ENCODE data around the gene KIF1A.

The KIF1A gene

DNA sequence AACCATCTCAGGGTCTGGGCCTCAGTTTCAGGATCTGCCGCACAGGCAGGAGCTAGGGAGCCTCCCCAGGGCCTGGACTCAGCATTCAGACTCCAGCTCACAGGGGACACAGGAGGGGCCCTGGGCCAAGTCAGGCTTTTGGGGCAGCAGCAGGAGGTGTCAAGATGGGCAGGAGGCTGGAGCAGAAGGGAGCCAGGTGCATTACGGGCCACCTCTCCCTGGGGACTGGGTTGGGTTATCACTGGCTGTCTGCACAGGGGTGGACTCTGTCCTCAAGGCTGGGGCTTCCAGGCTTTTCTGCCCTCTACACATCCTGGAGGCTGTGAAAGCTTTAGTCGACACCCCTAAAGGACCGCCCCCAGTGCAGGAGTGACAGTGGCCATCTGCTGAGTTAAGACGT, 108.3 kb downstream of the KIF1A start:
- no peaks in the 10 kb centered on the region for H3K27me3 ChIP-seq (ENCODE audit: insufficient read depth, low read length)
- no peak overlapping the region for H3K4me3 ChIP-seq (ENCODE audit: low read length)
- H3K4me1 ChIP-seq (ENCODE audit: insufficient read depth, low read length) = no peaks in the 10 kb centered on the region
- no peak overlapping the region for H3K9ac ChIP-seq (ENCODE audit: low read depth, low read length)
- WGBS = 90% methylated on average over 5 of the region's 5 CpGs
- no peak overlapping the region for H3K27ac ChIP-seq (ENCODE audit: low read depth, low read length)
- no peaks in the 10 kb centered on the region for H3K9me3 ChIP-seq (ENCODE audit: insufficient read depth, low read depth, low read length)
- peaks cover 1% of the 10 kb centered on the region; the same call in 1 of the 2 replicates for H3K36me3 ChIP-seq (ENCODE audit: insufficient read depth, low read length)

DNA sequence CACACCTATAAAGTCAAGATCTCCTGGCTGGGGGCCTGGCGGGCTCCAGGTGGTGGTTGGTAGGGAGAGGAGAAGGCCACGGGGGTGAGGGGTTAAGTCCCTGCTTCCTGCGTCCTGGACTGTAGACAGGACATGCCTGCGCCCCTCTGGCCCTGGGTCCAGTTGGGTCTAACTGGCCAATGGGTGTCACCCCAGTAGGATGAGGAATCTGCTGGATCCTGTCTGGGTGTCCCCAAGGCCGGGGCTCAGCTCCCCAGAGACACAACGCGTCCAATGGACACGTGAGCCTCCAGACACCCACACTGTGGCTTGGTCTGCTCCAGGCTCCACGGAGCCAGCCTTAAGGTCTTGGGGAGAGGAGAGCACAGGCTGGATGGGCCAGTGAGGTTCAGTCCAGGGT, 108.7 kb downstream of the KIF1A start:
- H3K27me3 ChIP-seq (ENCODE audit: insufficient read depth, low read length) = no peaks in the 10 kb centered on the region
- no peak overlapping the region for H3K27ac ChIP-seq (ENCODE audit: low read depth, low read length)
- no peaks in the 10 kb centered on the region for H3K9me3 ChIP-seq (ENCODE audit: insufficient read depth, low read depth, low read length)
- no peaks in the 10 kb centered on the region; the same call in 1 of the 2 replicates for H3K36me3 ChIP-seq (ENCODE audit: insufficient read depth, low read length)
- WGBS = 98% methylated on average over 9 of the region's 9 CpGs
- no peak overlapping the region for H3K4me3 ChIP-seq (ENCODE audit: low read length)
- H3K9ac ChIP-seq (ENCODE audit: low read depth, low read length) = no peak overlapping the region
- no peaks in the 10 kb centered on the region for H3K4me1 ChIP-seq (ENCODE audit: insufficient read depth, low read length)

DNA sequence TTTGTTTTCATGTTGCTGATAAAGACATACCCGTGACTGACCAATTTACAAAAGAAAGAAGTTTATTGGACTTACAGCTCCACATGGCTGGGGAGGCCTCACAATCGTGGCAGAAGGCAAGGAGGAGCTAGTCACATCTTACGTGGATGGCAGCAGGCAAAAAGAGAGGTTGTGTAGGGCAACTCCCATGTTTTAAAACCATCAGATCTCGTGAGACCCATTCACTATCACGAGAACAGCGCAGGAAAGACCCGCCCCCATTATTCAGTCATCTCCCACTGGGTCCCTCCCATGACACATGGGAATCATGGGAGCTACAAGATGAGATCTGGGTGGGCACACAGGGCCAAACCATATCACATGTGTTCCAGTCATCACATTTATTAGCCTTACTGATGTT, 111.6 kb downstream of the KIF1A start:
- H3K4me1 ChIP-seq (ENCODE audit: insufficient read depth, low read length) = no peaks in the 10 kb centered on the region
- H3K27me3 ChIP-seq (ENCODE audit: insufficient read depth, low read length) = no peaks in the 10 kb centered on the region
- H3K27ac ChIP-seq (ENCODE audit: low read depth, low read length) = no peak overlapping the region
- H3K36me3 ChIP-seq (ENCODE audit: insufficient read depth, low read length) = no peaks in the 10 kb centered on the region
- H3K4me3 ChIP-seq (ENCODE audit: low read length) = no peak overlapping the region
- H3K9ac ChIP-seq (ENCODE audit: low read depth, low read length) = no peak overlapping the region
- WGBS = 80% methylated on average over 7 of the region's 7 CpGs
- no peaks in the 10 kb centered on the region for H3K9me3 ChIP-seq (ENCODE audit: insufficient read depth, low read depth, low read length)

- Histone ChIP-seq H3K27ac (ENCODE audit: low read depth, low read length) (no peak overlapping the region), H3K4me3 (ENCODE audit: low read length) (no peak overlapping the region), H3K9ac (ENCODE audit: low read depth, low read length) (no peak overlapping the region), H3K36me3 (ENCODE audit: insufficient read depth, low read length) (no peaks in the 10 kb centered on the region), H3K9me3 (ENCODE audit: insufficient read depth, low read depth, low read length) (no peaks in the 10 kb centered on the region), H3K4me1 (ENCODE audit: insufficient read depth, low read length) (no peaks in the 10 kb centered on the region), H3K27me3 (ENCODE audit: insufficient read depth, low read length) (no peaks in the 10 kb centered on the region)
- WGBS = 87% methylated on average over 10 of the region's 10 CpGs
Measured at GRCh38 chr2:240707821-240708220, 112.2 kb downstream of the KIF1A start.

DNA sequence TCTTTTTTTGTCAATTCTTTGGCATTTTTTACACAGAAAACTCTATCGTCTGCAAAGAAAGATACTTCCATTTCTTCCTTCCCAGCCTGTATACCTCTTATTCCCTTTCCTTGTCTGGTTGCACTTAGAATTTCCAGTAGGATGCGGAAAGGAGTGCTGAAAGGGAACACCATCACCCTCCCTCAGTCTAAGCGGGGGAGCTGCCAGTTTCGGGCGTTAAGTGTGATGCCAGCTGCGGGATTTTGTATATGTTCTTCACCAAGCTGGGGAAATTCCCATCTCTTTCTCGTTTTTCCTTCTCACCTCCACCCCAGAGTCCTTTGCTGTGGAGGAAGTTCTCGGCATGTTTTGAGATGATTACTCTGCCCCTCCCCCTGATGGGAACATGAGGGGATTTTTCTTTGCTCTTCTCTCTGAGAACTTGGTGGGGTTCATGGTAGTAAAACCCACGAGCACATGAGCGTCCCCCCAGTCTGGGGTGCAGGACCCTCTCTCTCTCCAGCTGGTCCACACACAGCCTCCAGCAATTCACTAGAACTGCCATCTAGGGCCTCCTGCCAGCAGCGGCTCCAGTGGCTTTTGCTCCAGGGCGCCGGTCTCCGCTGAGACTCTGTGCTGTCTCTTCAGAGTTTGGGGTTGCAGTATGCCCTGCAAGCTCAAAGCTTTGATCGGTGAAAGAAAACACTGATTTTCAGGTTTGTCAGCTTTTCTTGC, 112.8 kb downstream of the KIF1A start:
- no peak overlapping the region for H3K4me3 ChIP-seq (ENCODE audit: low read length)
- no peaks in the 10 kb centered on the region for H3K9me3 ChIP-seq (ENCODE audit: insufficient read depth, low read depth, low read length)
- no peaks in the 10 kb centered on the region for H3K4me1 ChIP-seq (ENCODE audit: insufficient read depth, low read length)
- no peaks in the 10 kb centered on the region for H3K36me3 ChIP-seq (ENCODE audit: insufficient read depth, low read length)
- no peak overlapping the region for H3K9ac ChIP-seq (ENCODE audit: low read depth, low read length)
- H3K27me3 ChIP-seq (ENCODE audit: insufficient read depth, low read length) = no peaks in the 10 kb centered on the region
- H3K27ac ChIP-seq (ENCODE audit: low read depth, low read length) = no peak overlapping the region
- 85% methylated on average over 12 of the region's 15 CpGs for whole genome bisulfite sequencing

DNA sequence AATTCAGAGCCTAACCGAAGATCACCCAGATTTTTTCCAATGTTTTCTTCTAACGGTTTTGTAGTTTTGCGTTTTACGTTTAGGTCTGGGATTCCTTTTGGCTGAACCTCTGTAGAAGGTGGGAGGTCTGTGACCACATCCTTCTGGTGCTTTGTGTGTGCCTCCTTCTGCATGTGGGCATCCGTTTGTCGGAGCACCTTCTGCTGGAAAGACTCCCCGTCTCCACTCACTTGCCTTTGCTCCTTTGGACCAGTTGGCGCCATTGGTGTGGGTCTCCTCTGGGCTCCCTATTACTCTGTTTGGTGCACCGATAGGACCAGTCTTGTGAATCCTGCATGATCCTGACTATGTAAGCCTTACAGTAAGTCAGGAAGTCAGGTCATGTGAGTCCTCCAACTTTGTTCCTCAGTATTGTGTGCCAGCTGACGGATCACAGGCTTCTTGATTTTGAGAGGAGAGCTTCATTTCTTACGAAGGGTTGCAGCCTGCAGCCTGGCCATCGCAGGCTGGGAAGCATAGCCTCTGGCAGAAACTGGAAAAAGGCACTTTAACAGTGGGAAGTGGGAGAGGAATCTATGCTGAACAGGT, 114.7 kb downstream of the KIF1A start:
- Histone ChIP-seq H3K27ac (ENCODE audit: low read depth, low read length) (no peak overlapping the region), H3K4me1 (ENCODE audit: insufficient read depth, low read length) (no peaks in the 10 kb centered on the region), H3K36me3 (ENCODE audit: insufficient read depth, low read length) (no peaks in the 10 kb centered on the region), H3K27me3 (ENCODE audit: insufficient read depth, low read length) (no peaks in the 10 kb centered on the region), H3K9me3 (ENCODE audit: insufficient read depth, low read depth, low read length) (no peaks in the 10 kb centered on the region), H3K4me3 (ENCODE audit: low read length) (no peak overlapping the region), H3K9ac (ENCODE audit: low read depth, low read length) (no peak overlapping the region)
- WGBS = 93% methylated on average over 12 of the region's 12 CpGs

GRCh38 chr2:240704651-240705050, 115.4 kb downstream of the KIF1A start:
- Histone ChIP-seq H3K4me1 (ENCODE audit: insufficient read depth, low read length) (no peaks in the 10 kb centered on the region), H3K9ac (ENCODE audit: low read depth, low read length) (no peak overlapping the region), H3K27me3 (ENCODE audit: insufficient read depth, low read length) (no peaks in the 10 kb centered on the region), H3K4me3 (ENCODE audit: low read length) (no peak overlapping the region), H3K9me3 (ENCODE audit: insufficient read depth, low read depth, low read length) (no peaks in the 10 kb centered on the region), H3K36me3 (ENCODE audit: insufficient read depth, low read length) (no peaks in the 10 kb centered on the region), H3K27ac (ENCODE audit: low read depth, low read length) (no peak overlapping the region)
- WGBS = 87% methylated on average over 19 of the region's 19 CpGs

GRCh38 chr2:240703417-240704341, 116.3 kb downstream of the KIF1A start:
- no peak overlapping the region for H3K4me3 ChIP-seq (ENCODE audit: low read length)
- no peaks in the 10 kb centered on the region for H3K27me3 ChIP-seq (ENCODE audit: insufficient read depth, low read length)
- WGBS = 91% methylated on average over 18 of the region's 18 CpGs
- no peak overlapping the region for H3K27ac ChIP-seq (ENCODE audit: low read depth, low read length)
- H3K36me3 ChIP-seq (ENCODE audit: insufficient read depth, low read length) = no peaks in the 10 kb centered on the region
- H3K9me3 ChIP-seq (ENCODE audit: insufficient read depth, low read depth, low read length) = no peaks in the 10 kb centered on the region
- H3K4me1 ChIP-seq (ENCODE audit: insufficient read depth, low read length) = no peaks in the 10 kb centered on the region
- no peak overlapping the region for H3K9ac ChIP-seq (ENCODE audit: low read depth, low read length)

GRCh38 chr2:240702640-240703011, 117.4 kb downstream of the KIF1A start:
- no peaks in the 10 kb centered on the region for H3K4me1 ChIP-seq (ENCODE audit: insufficient read depth, low read length)
- 91% methylated on average over 9 of the region's 9 CpGs for WGBS
- H3K36me3 ChIP-seq (ENCODE audit: insufficient read depth, low read length) = no peaks in the 10 kb centered on the region
- no peak overlapping the region for H3K4me3 ChIP-seq (ENCODE audit: low read length)
- no peak overlapping the region for H3K9ac ChIP-seq (ENCODE audit: low read depth, low read length)
- H3K9me3 ChIP-seq (ENCODE audit: insufficient read depth, low read depth, low read length) = no peaks in the 10 kb centered on the region
- H3K27me3 ChIP-seq (ENCODE audit: insufficient read depth, low read length) = no peaks in the 10 kb centered on the region
- no peak overlapping the region for H3K27ac ChIP-seq (ENCODE audit: low read depth, low read length)

- H3K4me1 ChIP-seq (ENCODE audit: insufficient read depth, low read length) = no peaks in the 10 kb centered on the region
- no peak overlapping the region for H3K27ac ChIP-seq (ENCODE audit: low read depth, low read length)
- H3K36me3 ChIP-seq (ENCODE audit: insufficient read depth, low read length) = no peaks in the 10 kb centered on the region
- no peaks in the 10 kb centered on the region for H3K9me3 ChIP-seq (ENCODE audit: insufficient read depth, low read depth, low read length)
- no peak overlapping the region for H3K4me3 ChIP-seq (ENCODE audit: low read length)
- no peaks in the 10 kb centered on the region for H3K27me3 ChIP-seq (ENCODE audit: insufficient read depth, low read length)
- 92% methylated on average over 30 of the region's 30 CpGs for WGBS
- no peak overlapping the region for H3K9ac ChIP-seq (ENCODE audit: low read depth, low read length)
Measured at GRCh38 chr2:240701736-240702639, 118.0 kb downstream of the KIF1A start.

All from HUES64 (cell line).